Gastrocnemius medialis (tissue), 4 donors: ENCODE results near the gene PFKFB1. TPM values are rescaled to one million over a fixed set of nuclear protein-coding genes. Genes with fewer than 3 reads are reported as not detected.

ENCODE experiments used
- ATAC-seq, 2 donors: fragments of 150-250 bp; one replicate each; pipeline ENCODE4 v1.9.1; 2016
- DNase-seq, 2 donors: peaks; one replicate each; pipeline ENCODE4 v3.0.0-alpha.2; 2019
- H3K27ac ChIP-seq, 4 donors: fragments of 200-600 bp; sonication (generic); 1 replicate in 1 of 4; 2 replicates in 3 of 4; pipeline ENCODE4 v1.5.1; 2016 to 2018; ENCODE audit warnings: mild to moderate bottlenecking in 2 of 4, moderate library complexity in 1 of 4
- H3K27me3 ChIP-seq, 3 donors: fragments of 200-600 bp; sonication (generic) in 2 of 3; 1 replicate in 1 of 3; 2 replicates in 2 of 3; pipeline versions ENCODE4 v1.5.1 to v1.6.0; 2016 to 2019; ENCODE audit warnings: mild to moderate bottlenecking in 1 of 3, moderate library complexity in 1 of 3
- H3K36me3 ChIP-seq, 2 donors: fragments of 200-600 bp; sonication (generic) in 1 of 2; one replicate each; pipeline ENCODE4 v1.5.1; 2017 to 2018
- H3K4me1 ChIP-seq, 2 donors: fragments of 200-600 bp; sonication (generic) in 1 of 2; one replicate each; pipeline ENCODE4 v1.5.1; 2016 to 2017; ENCODE audit warnings: mild to moderate bottlenecking in 2 of 2
- H3K4me3 ChIP-seq, 4 donors: fragments of 200-600 bp; sonication (generic) in 3 of 4; 1 replicate in 1 of 4; 2 replicates in 3 of 4; pipeline ENCODE4 v1.5.1; 2016 to 2019; ENCODE audit warnings: mild to moderate bottlenecking in 2 of 4
- H3K9me3 ChIP-seq, 3 donors: fragments of 200-600 bp; sonication (generic) in 2 of 3; 1 replicate in 1 of 3; 2 replicates in 2 of 3; pipeline ENCODE4 v1.5.1; 2016 to 2019
- CTCF ChIP-seq, 5 experiments: fragments of 450-650 bp in 3 of 5; fragments of 200-600 bp in 2 of 5; sonication (generic) in 2 of 5; IDR thresholded peaks in 4 of 5; conservative IDR thresholded peaks in 1 of 5; 1 replicate in 4 of 5; 2 replicates in 1 of 5; pipeline ENCODE4 v1.5.1; 2016 to 2019; ENCODE audit warnings: antibody characterized with exemption in 5 of 5, mild to moderate bottlenecking in 3 of 5, moderate library complexity in 3 of 5
- POLR2A ChIP-seq, 2 donors: fragments of 450-650 bp; IDR thresholded peaks; one replicate each; pipeline ENCODE4 v1.6.1; 2017; ENCODE audit warnings: antibody characterized with exemption in 2 of 2, mild to moderate bottlenecking in 2 of 2, moderate library complexity in 2 of 2
- in situ Hi-C, 4 donors: fragments of 200-750 bp; cut with MboI; loops; one replicate each; pipeline versions ENCODE4 v1.15.0 to v1.8.0; 2017; ENCODE audit warnings: low sequenced_read_pairs in 4 of 4
- intact Hi-C: fragments of 100-400 bp; cut with DNase I; formaldehyde crosslinking; loops from one replicate; pipeline ENCODE4 v1.15.1; 2023; ENCODE audit warnings: low total_unique reads
- total RNA-seq, 4 donors: library from RNA; depleted of rRNA; stranded (reverse); fragments of >200 nt; gene quantifications; one replicate each; pipeline versions ENCODE4 v1.1.0 to v1.2.3, GENCODE V29; 2016

Gene PFKFB1
- total RNA-seq, 4 donors from 2014 or later: 4.3 to 40.1 (median 13.9) TPM

GRCh38 chrX:54930291-54931049 lies 63.5 kb downstream of the PFKFB1 start:
- Histone ChIP-seq H3K27me3 (no peaks in the 10 kb centered on the region), H3K27ac (no peak overlapping the region), H3K36me3 (no peaks in the 10 kb centered on the region), H3K9me3 (no peaks in the 10 kb centered on the region), H3K4me1 (no peaks in the 10 kb centered on the region), H3K4me3 (no peak overlapping the region)
- in situ Hi-C loops (no loop called here), intact Hi-C loops (no loop called here)
- no peak for TF ChIP-seq CTCF (IDR thresholded peaks at IDR 0.05 in 4 of 5, conservative IDR thresholded peaks at IDR 0.05 in 1 of 5)
- no peak for TF ChIP-seq POLR2A (IDR thresholded peaks at IDR 0.05)
- ATAC-seq (no peak), DNase-seq (no peak)

GRCh38 chrX:54928876-54929275 lies 65.1 kb downstream of the PFKFB1 start:
- no peak overlapping the region for H3K27ac ChIP-seq
- DNase-seq (no peak), ATAC-seq (no peak)
- intact Hi-C loops: no loop called here
- H3K9me3 ChIP-seq: no peaks in the 10 kb centered on the region
- in situ Hi-C loops: no loop called here
- H3K27me3 ChIP-seq: no peaks in the 10 kb centered on the region
- no peaks in the 10 kb centered on the region for H3K4me1 ChIP-seq
- no peak for TF ChIP-seq CTCF (IDR thresholded peaks at IDR 0.05 in 4 of 5, conservative IDR thresholded peaks at IDR 0.05 in 1 of 5)
- TF ChIP-seq POLR2A (IDR thresholded peaks at IDR 0.05): no peak
- H3K4me3 ChIP-seq: no peak overlapping the region
- H3K36me3 ChIP-seq: no peaks in the 10 kb centered on the region

- Histone ChIP-seq H3K36me3 (no peaks in the 10 kb centered on the region), H3K27me3 (no peaks in the 10 kb centered on the region), H3K4me1 (no peaks in the 10 kb centered on the region), H3K9me3 (no peaks in the 10 kb centered on the region), H3K4me3 (no peak overlapping the region), H3K27ac (peak overlapping the region in 1 of 4 donors; percentile 52)
- TF ChIP-seq CTCF (IDR thresholded peaks at IDR 0.05 in 4 of 5, conservative IDR thresholded peaks at IDR 0.05 in 1 of 5): no peak
- no peak for TF ChIP-seq POLR2A (IDR thresholded peaks at IDR 0.05)
- intact Hi-C loops: no loop called here
- DNase-seq (no peak), ATAC-seq (peak in 1 of 2 donors; percentile 20)
- in situ Hi-C loops: no loop called here
These were observed 67.0 kb downstream of the PFKFB1 start for GRCh38 chrX:54926978-54927377.

GRCh38 chrX:54923376-54923775 lies 70.6 kb downstream of the PFKFB1 start:
- no peaks in the 10 kb centered on the region for H3K27me3 ChIP-seq
- TF ChIP-seq POLR2A (IDR thresholded peaks at IDR 0.05) (no peak), CTCF (IDR thresholded peaks at IDR 0.05 in 4 of 5, conservative IDR thresholded peaks at IDR 0.05 in 1 of 5) (no peak)
- in situ Hi-C loops: no loop called here
- no peak for ATAC-seq
- no peak overlapping the region for H3K4me3 ChIP-seq
- no peak for DNase-seq
- intact Hi-C loops: no loop called here
- no peaks in the 10 kb centered on the region for H3K9me3 ChIP-seq
- H3K4me1 ChIP-seq: no peaks in the 10 kb centered on the region
- no peak overlapping the region for H3K27ac ChIP-seq
- no peaks in the 10 kb centered on the region for H3K36me3 ChIP-seq

- no peak for TF ChIP-seq POLR2A (IDR thresholded peaks at IDR 0.05)
- no peak for TF ChIP-seq CTCF (IDR thresholded peaks at IDR 0.05 in 4 of 5, conservative IDR thresholded peaks at IDR 0.05 in 1 of 5)
- Histone ChIP-seq H3K4me3 (no peak overlapping the region), H3K36me3 (no peaks in the 10 kb centered on the region), H3K27ac (no peak overlapping the region), H3K27me3 (no peaks in the 10 kb centered on the region), H3K9me3 (no peaks in the 10 kb centered on the region), H3K4me1 (no peaks in the 10 kb centered on the region)
- no peak for ATAC-seq
- intact Hi-C loops (no loop called here), in situ Hi-C loops (no loop called here)
- DNase-seq: no peak
These were observed 71.4 kb downstream of the PFKFB1 start for GRCh38 chrX:54922547-54922946.
